ENCODE measurements around the gene GAS6. TPM values are rescaled to one million over a fixed set of nuclear protein-coding genes. Genes with fewer than 3 reads are reported as not detected.
A peak's percentile ranks its signal among the peaks of the same experiment; 100 is the strongest.
"Not testable (repeated sequence)": the region's sequence is repeated elsewhere in the genome, so short reads cannot be mapped to it uniquely, and the experiment has no call there.

Gene GAS6
- total RNA-seq, 1 donor, result 216 TPM

DNA sequence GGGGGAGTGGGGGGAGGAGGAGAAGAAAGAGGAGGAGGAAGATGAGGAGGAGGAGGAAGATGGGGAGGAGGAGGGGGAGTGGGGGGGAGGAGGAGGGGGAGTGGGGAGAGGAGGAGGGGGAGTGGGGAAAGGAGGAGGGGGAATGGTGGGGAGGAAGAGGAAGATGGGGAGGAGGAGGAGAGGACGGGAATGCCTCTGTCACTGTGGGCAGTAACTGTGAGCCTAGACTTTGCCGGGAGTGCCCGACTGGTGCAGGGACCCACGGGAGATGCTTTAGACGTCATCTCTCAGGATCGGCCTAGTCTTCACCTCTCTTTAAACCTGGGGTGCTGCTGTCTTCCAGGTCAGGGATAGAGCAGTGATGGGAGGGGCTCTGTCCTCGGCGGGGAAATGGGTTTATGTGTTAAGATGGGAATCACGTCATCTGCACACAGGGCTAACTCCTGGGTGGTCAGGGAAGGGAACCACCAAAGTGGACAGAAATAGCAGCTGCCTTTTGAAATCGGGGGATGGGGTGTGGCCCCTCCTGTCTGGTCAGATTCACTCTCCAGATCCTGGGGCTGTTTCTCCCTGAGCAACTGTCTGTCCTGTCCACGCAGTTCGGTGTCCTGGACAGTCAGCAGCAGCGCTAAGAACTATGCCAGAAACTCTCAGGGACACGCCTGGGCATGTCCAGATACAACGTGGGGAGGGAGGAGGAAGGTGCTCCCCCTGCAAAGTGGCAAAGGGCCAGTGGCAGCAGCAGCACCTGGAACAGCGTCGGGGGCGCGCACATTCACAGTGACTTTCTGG lies 26.9 kb downstream of the GAS6 start:
- H3K4me3 ChIP-seq (ENCODE audit: low read depth, low read length), result peak overlapping the region; percentile 6

DNA sequence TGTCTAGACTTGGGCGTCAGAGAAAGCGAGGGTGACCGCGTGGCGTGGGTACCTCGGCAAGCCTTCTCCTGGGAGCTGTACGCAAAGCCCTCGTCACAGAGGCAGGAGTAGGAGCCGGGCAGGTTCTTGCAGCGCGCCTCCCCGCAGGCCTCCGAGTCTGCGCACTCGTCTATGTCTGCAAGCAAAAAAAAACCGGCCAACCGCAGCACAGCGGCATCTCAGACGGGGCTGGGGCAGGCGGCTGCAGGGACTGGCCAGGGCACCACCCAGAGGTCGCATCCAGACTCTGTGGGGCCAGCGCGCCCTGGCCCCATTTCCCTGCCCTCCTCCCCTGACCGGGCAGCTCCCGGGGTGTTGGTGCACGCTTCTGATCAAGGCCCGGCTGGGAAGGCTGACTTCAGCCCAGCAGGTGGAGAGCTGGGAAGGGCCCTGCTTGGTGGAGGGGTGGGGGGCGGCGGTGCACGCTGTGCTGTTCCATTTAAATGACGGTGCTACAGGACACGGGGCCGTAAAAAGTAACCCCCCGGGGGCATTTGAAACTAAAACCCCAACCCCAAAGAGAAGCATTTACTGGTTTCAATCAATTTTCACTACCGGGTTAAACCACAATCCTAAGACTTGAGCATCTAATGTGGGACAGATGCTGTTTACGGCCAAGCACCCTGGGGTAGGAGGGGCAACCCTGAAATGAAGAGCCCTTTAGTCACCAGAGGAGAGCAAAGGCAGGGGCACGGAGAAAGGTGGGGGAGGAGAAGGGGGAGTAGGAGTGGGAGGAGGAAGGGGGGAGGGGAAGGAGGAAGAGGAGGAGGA lies 28.2 kb downstream of the GAS6 start:
- no peak overlapping the region for H3K4me3 ChIP-seq (ENCODE audit: low read depth, low read length)
- peak; percentile 81 for DNase-seq (ENCODE audit: low read depth)
- no peak for TF ChIP-seq CTCF (IDR thresholded peaks at IDR 0.05; ENCODE audit: insufficient read depth, low read depth, low read length)

More for the DNA sequence above, 26.9 kb downstream of the GAS6 start:
- DNase-seq (ENCODE audit: low read depth), result peak; percentile 98
- TF ChIP-seq CTCF (IDR thresholded peaks at IDR 0.05; ENCODE audit: insufficient read depth, low read depth, low read length), result no peak

- H3K4me3 ChIP-seq (ENCODE audit: low read depth, low read length), result no peak overlapping the region
- no peak for TF ChIP-seq CTCF (IDR thresholded peaks at IDR 0.05; ENCODE audit: insufficient read depth, low read depth, low read length)
- no peak for DNase-seq (ENCODE audit: low read depth)
These were observed 29.2 kb downstream of the GAS6 start for GRCh38 chr13:113834496-113835200.

- DNase-seq (ENCODE audit: low read depth); H3K4me3 ChIP-seq (ENCODE audit: low read depth, low read length): not testable (repeated sequence)
These were observed 29.9 kb downstream of the GAS6 start for GRCh38 chr13:113834006-113834405.

DNA sequence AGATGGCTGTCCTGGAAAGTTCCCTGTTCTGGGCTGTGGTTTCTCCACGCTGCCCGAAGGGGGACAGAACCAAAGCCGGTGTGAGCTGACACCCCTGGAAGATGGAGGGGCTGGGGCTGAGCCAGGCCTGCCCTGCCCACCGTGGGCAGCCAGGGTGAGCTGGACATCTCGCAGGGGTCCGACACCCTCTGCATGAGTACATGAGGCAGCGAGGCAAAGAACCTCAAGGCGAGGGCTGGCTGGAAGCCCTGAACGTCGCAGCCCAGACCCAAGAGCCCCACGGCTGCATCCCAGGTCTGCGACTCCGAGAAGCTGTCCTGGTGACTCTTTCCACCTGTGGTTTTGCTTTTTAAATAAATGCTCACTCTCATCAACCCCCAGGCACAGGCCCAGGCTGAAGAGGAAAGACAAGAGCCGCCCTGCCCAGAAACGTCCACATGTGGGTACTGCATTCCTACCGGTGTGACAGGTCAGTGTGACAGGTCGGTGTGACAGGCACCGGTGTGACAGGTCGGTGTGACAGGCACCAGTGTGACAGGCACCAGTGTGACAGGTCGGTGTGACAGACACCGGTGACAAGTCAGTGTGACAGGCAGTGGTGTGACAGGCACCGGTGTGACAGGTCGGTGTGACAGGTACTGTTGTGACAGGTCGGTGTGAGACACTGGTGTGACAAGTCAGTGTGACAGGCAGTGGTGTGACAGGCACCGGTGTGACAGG lies 30.6 kb downstream of the GAS6 start:
- H3K4me3 ChIP-seq (ENCODE audit: low read depth, low read length), result no peak overlapping the region
- no peak for DNase-seq (ENCODE audit: low read depth)
- no peak for TF ChIP-seq CTCF (IDR thresholded peaks at IDR 0.05; ENCODE audit: insufficient read depth, low read depth, low read length)

- DNase-seq (ENCODE audit: low read depth), result no peak
- TF ChIP-seq CTCF (IDR thresholded peaks at IDR 0.05; ENCODE audit: insufficient read depth, low read depth, low read length), result no peak
- no peak overlapping the region for H3K4me3 ChIP-seq (ENCODE audit: low read depth, low read length)
These were observed 31.2 kb downstream of the GAS6 start for GRCh38 chr13:113832631-113833030.
